Erythroblast (primary cell): ENCODE measurements around the gene P2RY12.
A peak's percentile ranks its signal among the peaks of the same experiment; 100 is the strongest.

ENCODE experiments used
- DNase-seq, 2 experiments: peaks; one replicate each; lab custom pipeline; 2025; lab: John Stamatoyannopoulos, UW
- GATA1 ChIP-seq: IDR thresholded peaks from 2 replicates; pipeline ENCODE4 v1.6.1; 2011; ENCODE audit warnings: low read depth, mild to moderate bottlenecking, control low read depth, low read length, moderate library complexity
- POLR2A ChIP-seq: IDR thresholded peaks from 2 replicates; pipeline ENCODE4 v1.6.1; 2011; ENCODE audit warnings: mild to moderate bottlenecking, low read length

Gene P2RY12

GRCh38 chr3:151384741-151385174, at the start of gene P2RY12:
Gene P2RY12, minus strand, starts transcription at chr3:151384753. Its CDS starts 45,908 bp downstream, at chr3:151338845.
- TF ChIP-seq GATA1: no peak
- no peak for TF ChIP-seq POLR2A
- DNase-seq: no peak

DNA sequence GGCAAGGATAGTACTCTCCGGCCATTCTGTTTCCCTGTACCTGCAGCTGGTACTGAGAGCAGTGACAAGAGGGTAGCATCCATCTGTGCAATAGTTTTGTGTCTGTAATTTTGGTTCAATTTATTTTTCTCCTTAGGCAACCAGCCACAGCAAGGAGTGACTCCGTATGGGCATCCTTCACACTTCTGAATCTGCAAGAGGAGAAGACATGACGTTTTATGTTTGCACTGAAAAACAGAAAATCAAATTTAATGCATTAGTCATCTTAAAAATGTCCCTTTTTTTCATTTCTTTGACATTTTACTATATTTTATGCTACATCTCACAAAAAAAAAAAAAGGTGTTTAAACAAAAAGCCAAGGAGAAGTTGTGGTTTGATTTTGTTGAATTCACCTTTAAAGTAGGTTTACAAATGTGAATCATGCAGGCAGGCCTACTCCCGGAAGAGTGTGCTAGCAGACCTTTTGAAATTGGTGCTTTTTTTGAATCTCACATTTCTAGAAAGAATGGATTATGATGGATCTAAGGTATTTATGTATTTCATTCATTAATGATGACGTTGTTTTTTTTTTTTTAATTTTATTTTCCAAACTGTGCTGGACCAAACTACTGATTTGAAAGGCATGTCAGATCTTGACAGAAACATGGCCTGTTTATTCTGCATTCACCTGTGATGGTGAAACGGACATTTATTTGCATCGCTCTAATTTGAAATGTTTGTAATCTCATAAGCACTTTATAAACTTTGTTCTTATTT, 48.2 kb upstream of the P2RY12 start:
- DNase-seq: no peak
- no peak for TF ChIP-seq GATA1
- TF ChIP-seq POLR2A: no peak

DNA sequence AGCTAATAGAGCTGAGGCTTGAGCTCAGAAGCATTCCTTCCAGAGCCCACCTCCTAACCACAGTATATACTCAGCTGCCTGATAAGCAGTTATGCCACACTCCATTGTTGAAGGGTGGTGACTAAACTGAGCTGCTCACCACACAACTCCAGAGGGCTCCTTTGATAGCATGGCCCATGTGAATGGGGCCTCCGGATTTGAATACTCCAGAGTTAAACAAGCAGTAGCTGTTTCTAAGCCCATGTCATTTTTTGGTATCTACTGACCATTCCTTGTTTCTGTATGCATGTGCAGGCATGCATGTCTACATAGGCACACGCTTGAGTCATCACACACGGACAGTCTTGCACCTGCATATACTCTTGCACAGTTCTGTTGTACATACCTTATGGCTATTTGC, 47.4 kb upstream of the P2RY12 start:
- peak; percentile 21 to 61 for DNase-seq
- TF ChIP-seq GATA1: no peak

- DNase-seq: no peak
- TF ChIP-seq GATA1 (no peak), POLR2A (no peak)
Measured at GRCh38 chr3:151430821-151431484, 46.4 kb upstream of the P2RY12 start.

DNA sequence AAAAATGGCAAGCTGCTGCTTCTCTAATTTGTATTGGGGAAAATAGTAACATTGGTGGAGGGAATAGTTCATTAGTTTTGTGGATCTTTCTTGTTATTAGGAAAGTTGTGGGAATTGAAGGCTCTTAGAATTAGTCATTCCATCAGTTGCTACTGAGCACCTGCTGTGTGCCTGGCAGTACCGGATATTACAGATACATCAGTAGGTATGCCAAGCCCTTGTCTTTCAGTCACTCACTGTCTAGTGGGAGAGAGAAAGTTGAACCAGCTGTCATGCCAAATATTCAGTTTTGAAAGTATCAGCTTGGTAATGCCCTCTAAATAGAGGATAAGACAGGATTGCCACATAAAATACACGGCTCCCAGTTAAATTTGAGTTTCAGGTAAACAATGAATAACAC, 43.8 kb upstream of the P2RY12 start:
- TF ChIP-seq GATA1 (no peak), POLR2A (no peak)
- DNase-seq: no peak

GRCh38 chr3:151426341-151426657, 41.7 kb upstream of the P2RY12 start:
- no peak for TF ChIP-seq GATA1
- TF ChIP-seq POLR2A: no peak
- DNase-seq: no peak

DNA sequence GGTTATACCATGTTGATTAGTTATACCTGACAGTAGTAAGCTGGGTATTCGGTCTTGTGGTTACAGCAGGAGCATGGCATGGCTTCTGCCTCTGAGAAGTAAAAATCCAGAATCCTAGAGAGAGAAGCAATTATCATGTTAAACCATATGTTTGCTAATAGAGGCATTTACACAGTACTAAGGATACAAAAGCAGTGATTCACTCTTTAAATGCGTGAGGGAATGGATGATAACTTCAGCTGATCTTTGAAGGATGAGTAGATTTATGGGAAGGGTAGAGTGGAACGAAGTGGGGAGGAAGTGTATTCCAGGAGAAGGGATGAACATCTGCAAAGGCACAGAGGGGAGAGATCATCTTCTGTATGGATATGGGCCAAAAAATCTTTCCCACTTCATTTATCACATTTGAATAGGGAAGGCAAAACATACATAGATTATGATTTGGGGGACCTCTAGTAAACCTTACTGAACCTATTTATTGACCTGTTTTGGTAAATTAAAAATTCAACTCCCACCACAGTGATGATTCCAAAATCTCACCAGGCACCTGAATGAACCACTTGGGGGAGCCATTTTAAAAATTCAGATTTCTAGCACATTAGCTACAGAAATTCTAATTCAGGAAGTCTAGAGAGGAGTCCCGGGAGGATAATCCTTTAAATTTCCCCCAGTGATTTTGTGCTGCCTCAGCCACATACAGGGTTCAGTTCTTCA, 41.2 kb upstream of the P2RY12 start:
- no peak for TF ChIP-seq GATA1
- no peak for TF ChIP-seq POLR2A
- DNase-seq: no peak

DNA sequence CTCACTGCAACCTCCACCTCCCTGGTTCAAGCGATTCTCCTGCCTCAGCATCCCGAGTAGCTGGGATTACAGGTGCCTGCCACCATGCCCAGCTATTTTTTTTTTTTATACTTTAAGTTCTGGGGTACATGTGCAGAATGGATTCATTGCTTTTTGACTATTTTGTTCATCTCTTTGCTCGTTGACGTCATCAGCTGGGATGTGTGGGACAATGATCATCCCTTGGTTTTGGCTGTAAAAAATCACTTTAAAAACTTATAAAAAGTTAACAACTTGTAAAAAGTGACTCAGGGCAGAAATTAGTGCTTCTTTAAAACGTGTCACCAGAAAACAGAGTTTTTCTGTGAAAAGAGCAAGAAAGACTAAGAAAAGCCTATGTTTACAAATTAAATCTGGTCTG, 38.5 kb upstream of the P2RY12 start:
- TF ChIP-seq POLR2A: no peak
- TF ChIP-seq GATA1: no peak

DNA sequence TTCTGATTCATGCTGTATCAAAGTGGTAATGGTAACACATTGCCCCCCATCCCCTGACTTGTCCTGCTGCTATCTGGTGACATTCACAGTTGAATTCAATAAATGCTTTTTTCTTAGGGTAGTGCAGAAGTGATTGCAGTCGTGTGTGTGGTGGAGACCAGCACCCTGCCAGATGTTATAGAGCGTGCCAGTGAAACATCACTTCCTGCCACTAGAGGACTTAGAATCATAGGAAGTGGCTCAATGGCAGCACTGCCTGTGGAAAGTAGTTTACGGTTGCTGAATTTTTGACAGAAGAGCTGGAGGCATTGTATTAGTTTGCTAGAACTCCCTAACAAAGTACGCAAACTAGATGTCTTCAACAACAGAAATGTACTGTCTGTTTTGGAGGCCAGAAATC, 37.4 kb upstream of the P2RY12 start:
- DNase-seq: no peak
- TF ChIP-seq POLR2A: no peak
- TF ChIP-seq GATA1: no peak

More for the DNA sequence above, 38.5 kb upstream of the P2RY12 start:
- DNase-seq: no peak

DNA sequence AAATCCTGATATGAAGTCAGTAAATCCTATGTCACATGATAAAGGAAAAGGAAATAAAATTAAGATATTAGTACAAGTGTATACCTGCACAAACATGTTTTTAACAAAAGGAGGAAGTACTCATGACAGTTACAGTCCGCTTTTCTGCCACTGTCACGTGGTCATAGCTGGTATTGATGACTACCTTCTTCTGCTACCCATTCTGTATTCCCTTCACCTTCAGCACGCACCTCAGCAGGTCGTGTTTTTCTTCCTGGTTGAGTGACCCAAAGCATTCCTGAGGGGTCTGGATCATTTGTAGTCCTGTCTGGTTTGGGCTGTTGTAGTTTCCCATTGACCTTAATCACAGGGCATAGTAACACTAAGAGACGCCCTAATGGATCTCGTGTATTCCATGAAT, 35.3 kb upstream of the P2RY12 start:
- DNase-seq: no peak
- TF ChIP-seq GATA1 (no peak), POLR2A (no peak)

DNA sequence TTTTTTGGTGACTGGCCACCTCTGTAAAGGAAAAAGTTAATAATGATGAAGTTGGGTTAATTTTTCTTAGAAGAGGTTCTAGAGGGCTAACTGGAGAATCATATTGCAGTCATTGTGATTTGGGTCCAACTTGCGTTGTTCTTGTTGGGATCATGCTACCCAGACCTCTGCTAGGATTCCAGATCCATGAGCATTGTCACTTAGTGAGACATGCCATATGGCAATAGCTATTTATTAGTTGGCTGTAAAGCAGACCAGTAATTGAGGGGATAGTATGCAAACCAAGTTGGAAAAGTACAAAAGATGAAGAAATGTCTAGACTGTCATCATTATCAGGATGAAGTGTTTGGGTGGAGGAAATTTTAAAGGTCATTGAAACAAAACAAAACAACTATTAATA, 30.7 kb upstream of the P2RY12 start:
- TF ChIP-seq POLR2A: no peak
- no peak for DNase-seq

- DNase-seq: no peak
- TF ChIP-seq GATA1: no peak
- no peak for TF ChIP-seq POLR2A
Measured at GRCh38 chr3:151412989-151413388, 28.4 kb upstream of the P2RY12 start.

DNA sequence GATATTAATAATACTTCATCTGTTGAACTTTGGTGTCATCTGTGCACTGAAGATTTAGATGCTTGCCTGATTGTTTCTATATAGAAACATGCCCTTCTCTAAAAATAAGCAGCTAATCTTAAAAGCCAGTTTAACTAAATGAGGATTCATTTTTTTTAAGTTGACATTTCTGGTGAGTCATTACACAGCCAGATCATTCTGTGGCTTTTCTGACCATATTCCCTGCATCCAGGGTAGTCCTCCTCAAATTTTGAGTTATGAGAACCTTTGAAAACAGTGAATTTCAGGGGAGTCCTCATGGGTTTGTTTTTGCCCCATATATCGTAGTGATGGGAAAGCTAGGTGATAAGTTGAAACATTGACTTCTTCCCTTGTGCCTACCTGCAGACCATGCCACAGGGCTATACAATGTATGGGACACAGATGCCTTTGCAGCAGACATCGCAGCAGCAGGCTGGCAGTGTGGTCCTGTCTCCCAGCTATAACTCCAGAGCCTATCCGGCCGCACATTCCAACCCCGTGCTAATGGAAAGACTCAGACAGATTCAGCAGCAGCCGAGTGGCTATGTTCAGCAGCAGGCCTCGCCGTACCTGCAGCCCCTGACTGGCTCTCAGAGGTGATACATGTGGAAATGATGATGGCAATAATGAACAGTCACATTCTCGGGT, 26.5 kb upstream of the P2RY12 start:
- no peak for DNase-seq

DNA sequence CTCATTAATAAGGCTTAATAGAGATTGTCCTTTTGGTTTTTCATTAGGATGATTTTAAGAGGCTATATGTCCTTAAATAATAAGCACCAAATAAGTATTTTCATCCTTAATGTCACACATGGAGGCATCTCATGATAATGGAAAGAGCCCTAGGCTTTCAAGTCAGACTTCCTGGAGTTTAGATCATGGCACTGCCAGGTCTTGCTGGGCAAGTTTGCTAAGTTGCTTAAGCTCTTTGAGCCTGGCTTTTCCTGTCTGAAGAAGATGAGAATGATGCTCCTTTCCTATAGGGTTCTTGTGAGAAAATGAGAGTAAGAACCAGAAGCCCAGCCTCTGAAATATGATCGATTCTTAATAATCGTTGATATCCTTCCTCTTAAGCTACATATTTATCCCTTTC, 23.4 kb upstream of the P2RY12 start:
- no peak for TF ChIP-seq POLR2A
- no peak for TF ChIP-seq GATA1
- no peak for DNase-seq

More for the DNA sequence above, 26.5 kb upstream of the P2RY12 start:
- no peak for TF ChIP-seq POLR2A
- TF ChIP-seq GATA1: no peak
